ENCODE results near the gene SPATA12.

SPATA12 gene

GRCh38 chr3:57116501-57116900 lies 56.0 kb downstream of the SPATA12 start:
- no peak for DNase-seq (ENCODE audit: low read depth)

DNA sequence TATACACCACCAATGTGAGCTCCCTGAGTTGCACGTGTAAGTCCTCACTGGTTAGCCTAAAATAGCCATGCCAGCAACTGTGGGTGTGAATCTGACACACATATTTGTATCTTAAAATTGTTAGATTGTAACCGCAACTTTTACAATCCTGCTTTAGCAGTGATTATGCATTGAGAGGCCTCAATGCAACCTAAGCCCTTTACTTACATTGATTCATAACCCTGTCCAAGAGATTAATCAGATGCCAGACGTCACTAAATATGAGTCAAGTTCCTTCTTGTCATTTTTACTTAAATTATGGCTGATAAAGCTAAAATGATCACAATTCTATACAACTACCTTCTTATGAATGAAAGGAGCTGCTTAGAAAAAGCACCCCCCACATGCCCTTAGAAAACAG lies 57.8 kb downstream of the SPATA12 start:
- DNase-seq (ENCODE audit: low read depth), result no peak

DNA sequence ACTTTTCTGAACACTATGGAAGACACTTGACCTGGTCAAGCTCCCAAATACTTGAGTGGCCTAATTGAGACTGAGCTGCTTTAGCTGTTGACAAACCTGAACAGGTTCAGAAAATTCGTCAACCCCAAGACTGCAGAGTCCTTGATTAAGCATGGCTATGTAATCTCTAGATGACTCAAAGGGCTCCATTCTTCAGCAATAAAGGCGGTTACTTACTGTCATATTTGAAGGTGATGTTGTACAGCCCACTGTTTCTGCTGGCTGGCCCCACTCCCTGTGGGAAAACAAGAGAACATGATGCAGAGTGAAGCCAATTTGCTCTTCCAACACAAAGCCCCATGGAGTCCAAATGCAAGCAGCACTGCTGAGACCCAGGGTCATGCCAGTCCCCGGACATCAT lies 59.6 kb downstream of the SPATA12 start:
- DNase-seq (ENCODE audit: low read depth), result no peak

- DNase-seq (ENCODE audit: low read depth), result no peak
These were observed 60.1 kb downstream of the SPATA12 start for GRCh38 chr3:57120451-57121174.
